ACHN (cell line): ENCODE results near the gene HP1BP3.

ENCODE experiments used
- DNase-seq: peaks from one replicate; pipeline ENCODE4 v3.0.0-alpha.2; 2015
- in situ Hi-C: cut with HindIII; loops from 2 replicates; pipeline ENCODE4 v1.10.0; 2017; ENCODE audit warnings: low sequenced_read_pairs, low pct_ligation_motif_present, low pct_unique_long_range_greater_than_20kb

The HP1BP3 gene

GRCh38 chr1:20729990-20730689 lies 57.0 kb downstream of the HP1BP3 start:
- DNase-seq, result no peak
- in situ Hi-C loops, result no loop called here

DNA sequence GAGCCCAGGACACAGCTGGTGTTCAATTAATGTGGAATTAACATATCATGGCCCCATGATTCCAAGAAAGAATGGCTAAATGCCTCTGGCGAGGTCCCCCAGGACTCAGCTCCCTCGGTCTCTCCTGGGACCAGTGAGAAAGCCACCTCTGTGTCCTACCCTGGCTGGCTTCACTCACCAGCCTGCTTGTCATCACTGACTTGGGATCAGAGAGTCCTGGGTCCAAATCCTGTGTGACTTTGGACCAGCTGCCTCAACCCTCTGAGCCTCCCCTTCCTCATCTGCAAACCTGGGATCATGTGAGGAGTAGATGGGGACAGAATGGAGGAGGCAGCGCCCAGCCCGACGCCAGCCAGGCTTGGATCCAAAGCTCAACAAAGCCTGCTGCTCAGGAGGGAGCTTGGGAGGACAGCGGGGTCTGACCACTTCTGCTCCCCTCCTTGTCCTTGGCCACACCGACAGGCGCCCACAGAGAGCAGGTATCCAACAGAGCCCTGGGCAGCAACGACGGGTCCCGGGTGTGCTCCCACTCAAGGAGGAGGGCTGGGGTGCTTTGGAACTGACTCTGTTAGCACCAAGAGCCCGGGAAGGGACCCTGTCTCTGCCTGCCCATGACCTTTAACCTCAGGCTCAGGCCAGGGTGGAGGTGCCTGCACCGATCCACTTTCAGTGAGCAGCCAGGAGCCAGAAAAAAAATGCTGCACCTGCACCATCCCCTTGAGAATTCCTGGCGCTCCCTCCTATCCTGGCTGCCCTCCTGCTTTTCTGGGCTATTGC lies 57.8 kb downstream of the HP1BP3 start:
- no peak for DNase-seq
- in situ Hi-C loops, result no loop called here

- in situ Hi-C loops, result no loop called here
Observed at GRCh38 chr1:20728371-20729154, 58.5 kb downstream of the HP1BP3 start.

DNA sequence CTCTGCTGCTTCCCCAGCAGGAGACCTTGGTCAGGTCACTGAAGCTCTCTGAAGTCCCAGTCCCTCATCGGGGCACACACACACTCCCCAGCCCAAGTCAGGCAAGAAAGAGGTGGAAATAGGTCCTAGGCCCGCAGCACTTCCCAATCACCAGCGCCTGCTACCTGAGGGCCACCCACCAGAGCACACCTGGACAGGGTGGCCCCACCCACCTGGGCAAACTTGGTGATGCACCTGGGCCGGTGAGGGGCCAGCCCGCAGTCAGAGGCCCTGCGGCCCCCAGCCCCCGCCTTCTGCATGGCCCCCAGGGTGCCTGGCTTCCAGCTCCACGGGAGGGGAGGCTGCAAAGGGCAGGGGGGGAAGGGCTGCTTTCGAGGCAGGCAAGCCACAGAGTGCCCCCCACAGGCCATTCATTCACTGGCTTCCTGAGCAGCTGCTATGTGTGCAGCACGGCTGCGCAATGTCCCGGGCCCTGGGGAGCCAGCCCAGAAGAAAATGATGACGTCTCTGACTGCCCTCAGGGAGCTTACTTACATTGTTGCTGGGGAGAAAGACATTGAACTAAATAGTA lies 59.3 kb downstream of the HP1BP3 start:
- no peak for DNase-seq
- in situ Hi-C loops, result no loop called here

More at GRCh38 chr1:20728371-20729154, 58.5 kb downstream of the HP1BP3 start:
- DNase-seq, result no peak

DNA sequence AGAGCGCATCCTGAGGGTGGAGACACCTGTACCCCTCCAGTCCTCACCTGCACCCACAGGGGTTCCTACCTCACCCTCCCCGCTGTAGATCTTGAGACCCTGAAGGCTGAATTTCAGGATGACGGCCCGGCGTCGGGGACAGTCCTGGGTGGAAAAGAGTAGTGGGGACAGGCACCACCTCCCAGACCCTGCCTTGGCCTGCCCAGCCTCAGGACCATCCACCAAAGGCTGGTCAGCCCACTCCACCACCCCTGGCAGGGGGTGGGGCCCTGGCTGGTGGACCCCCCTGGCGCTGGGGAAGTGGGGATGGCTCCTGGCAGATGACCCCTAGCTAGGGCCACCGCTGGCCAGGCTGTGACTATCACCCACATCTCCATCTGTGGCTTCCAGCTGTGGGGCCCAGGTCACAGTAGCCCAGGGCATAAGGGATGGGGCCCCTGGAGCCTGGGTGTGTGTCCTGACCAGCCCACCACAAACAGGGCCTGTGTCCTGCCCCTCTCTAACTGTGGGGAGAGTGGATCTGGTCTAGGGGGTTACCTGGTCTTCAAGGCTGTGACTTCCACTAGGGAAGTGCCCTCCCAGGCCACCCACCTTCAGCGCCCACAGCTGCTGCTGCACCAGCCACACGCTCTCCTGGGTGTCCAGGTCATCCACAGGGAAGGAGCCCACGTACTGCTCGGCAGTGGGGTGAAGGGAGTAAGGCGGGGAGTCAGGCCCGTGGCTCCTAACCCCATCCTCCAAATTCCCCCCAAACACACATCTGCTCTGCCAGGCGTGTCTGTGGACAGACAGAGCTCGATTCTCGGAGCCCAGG lies 60.0 kb downstream of the HP1BP3 start:
- in situ Hi-C loops, result no loop called here
- DNase-seq, result no peak

DNA sequence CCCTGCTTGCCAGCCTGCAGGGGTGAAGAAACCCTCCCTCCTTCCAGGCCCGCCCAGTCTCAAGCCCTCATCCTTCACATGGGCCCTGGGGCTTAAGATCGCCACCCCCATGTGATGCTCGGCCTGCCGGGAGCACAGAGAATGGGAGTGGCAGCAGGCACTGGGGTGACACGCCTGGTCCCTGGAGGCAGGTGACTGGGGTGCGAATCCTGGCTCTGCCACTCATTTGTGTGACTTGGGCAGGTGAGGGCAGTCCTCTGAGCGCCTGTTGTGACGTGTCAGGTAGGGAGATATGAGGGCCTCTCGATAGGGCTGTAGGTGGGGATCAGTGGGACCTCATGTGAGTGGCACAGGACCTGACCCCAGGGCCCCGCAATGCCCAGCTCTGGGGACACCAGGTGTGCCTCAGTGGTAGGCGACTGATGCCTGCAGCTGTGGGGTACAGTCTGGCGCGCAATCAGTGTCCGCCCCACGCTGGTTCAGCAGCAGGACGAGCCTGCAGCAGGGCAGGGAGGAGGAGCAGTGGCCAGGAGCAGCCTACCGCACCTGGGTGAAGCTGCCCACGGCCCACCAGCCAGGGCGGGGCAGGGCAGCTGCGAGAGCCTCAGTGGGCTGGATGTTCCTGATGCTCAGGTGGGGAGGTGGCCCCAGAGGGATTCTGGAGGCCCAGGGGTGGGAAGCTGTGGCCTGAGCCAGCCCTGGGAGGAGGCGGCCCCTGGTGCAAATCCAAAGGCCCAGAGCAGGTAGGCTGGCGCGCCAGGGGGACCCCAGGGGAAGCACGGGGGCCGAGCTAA lies 60.8 kb downstream of the HP1BP3 start:
- in situ Hi-C loops, result no loop called here
- DNase-seq, result no peak

- in situ Hi-C loops, result no loop called here
- peak; percentile 39 for DNase-seq
Observed at GRCh38 chr1:20725189-20726117, 61.7 kb downstream of the HP1BP3 start.

GRCh38 chr1:20724364-20725188 lies 62.5 kb downstream of the HP1BP3 start:
- DNase-seq, result no peak
- in situ Hi-C loops, result no loop called here

GRCh38 chr1:20723537-20724363 lies 63.4 kb downstream of the HP1BP3 start:
- no peak for DNase-seq
- in situ Hi-C loops, result no loop called here

DNA sequence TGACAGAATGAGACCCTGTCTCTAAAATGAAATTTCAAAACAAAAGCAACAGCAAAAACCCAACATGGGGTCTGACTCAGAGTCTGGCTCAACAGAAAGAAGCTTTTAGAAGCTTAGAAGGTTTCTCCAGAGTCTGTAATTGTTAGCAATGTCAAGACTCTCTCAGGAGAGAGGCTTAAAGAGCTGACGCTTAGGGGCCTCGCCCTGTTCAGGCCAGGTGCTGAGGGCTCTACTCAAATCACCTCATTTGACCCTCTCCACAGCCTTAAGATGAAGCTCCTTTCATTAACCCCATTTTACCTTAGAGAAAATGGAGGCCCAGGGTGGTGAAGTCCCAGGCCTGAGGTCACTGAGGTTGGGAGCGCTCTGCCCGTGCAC lies 64.0 kb downstream of the HP1BP3 start:
- DNase-seq, result no peak
- in situ Hi-C loops, result no loop called here

DNA sequence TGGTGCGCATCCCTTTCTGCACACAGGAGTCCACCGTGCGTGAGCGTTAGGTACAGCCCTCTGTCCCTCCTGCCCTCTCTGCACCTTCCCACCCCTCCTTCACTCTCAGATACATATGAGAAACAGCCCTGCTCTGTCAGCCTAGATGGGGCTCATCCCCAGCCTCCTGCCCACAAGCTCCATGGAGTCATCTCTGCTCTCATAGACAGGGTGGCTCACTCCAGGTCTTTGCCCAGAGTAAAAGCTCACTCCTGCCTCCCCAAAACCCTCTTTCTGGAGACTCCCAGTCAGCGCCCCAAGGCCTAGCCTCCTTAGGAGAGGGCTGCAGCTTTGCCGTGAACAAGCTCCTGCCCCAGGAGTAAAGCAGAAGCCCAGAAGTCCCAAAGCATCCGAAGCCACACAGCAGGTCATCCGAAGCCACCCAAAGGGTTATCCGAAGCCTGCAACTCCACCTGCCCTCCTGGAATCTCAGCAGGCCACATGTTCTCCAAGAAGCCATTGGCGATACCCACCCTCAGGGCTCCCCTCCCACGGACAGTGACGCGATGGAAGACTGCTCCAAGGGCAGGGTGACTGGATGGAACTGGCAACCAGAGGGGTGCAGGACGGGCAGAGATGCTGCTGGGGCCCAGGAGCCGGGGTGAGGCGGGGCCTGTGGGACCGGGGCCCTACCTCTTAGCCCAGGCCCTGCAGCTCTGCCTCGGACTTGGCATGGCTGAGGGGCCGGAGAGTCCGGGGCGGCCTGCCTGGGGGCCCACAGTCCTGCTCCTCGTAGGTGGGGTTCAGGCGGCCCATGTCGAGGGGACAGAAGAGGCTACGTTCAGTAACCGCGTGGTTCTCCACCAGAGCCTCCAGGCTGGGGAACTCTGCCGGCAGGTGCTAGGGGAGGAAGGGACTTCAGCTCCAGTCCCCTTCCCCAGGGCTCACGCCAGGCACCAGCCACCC lies 65.7 kb downstream of the HP1BP3 start:
- no peak for DNase-seq
- in situ Hi-C loops, result no loop called here

DNA sequence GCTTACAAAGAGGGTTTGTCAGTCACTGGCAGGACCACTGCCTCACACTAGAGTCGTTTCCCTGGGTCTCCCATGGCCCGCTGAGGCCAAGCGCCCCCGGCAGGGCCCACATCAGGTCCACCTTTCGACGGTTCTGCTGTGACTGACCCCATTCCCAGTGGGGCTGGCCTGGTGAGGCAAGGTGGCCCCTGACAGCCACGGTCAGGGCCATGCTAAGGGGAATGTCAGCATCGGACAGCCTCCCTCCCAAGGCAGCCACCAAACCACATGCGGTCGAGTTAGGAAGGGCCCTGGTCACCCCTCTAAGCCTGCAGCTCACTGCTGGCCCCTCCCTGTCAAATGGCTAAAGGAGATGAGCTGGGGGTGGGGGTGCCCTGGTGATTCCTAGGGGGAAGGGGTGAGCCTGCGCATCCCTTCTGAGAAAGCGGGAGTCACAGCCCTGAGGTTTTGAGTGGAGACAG lies 66.4 kb downstream of the HP1BP3 start:
- in situ Hi-C loops, result no loop called here
- no peak for DNase-seq

DNA sequence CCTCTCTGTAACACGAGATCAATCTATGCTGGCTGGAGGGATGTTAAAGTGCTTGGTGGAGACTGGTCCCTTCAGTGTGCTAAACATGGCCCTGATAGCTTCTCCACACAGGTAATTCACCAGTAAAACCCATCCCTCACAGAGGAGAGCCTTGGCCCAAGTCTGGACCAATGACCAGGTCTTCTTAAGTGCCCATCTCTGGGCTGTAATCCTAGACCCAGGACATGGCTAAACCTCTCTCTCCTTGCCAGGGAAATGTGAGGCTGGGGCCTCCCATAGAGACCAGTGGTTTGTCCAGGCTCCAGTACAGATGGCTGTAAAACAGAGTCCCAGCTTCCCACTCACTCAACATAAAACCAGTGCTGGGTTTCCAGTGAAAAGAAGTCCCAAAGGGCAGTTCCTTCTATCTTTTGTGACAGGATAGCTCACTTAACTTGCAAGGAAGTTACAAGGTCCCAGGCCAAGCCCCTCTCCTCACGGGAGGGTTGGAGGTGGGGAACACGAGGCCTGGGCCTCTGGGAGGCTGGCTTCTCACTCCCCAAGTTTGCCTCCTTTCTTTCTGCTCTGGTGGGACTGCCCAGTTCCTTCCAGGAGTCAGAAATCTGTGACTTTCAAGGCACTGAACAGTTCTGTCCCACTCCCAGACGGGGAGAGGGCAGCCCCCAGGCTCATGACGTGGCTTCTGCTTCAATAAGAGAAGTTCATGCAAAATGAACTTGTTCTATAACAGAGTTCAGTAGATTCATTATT lies 67.1 kb downstream of the HP1BP3 start:
- in situ Hi-C loops, result no loop called here
- no peak for DNase-seq
